H1 (cell line): Measurements from ENCODE around the gene FZD8.
"Not testable (repeated sequence)": the region's sequence is repeated elsewhere in the genome, so short reads cannot be mapped to it uniquely, and the experiment has no call there.

Experiments
- EZH2 ChIP-seq: fragments of 200-600 bp; sonication (generic); IDR thresholded peaks from 2 replicates; pipeline ENCODE4 v1.7.1; 2012; ENCODE audit warnings: low read depth, mild to moderate bottlenecking, moderate library complexity, low read length, inconsistent platforms; ENCODE audit not compliant: severe bottlenecking
- TBP ChIP-seq: IDR thresholded peaks from 2 replicates; pipeline ENCODE4 v1.6.1; 2011; ENCODE audit warnings: low read depth, low read length, improper control_type of control experiment

GRCh38 chr10:35685858-35686257 lies 43.8 kb upstream of the FZD8 start:
- not testable (repeated sequence) for TF ChIP-seq TBP, EZH2
